PC-3 (cell line): ENCODE results near the gene ATG16L1.

ENCODE experiments used
- CTCF ChIP-seq: fragments of 300-600 bp; sonication (generic); conservative IDR thresholded peaks from 2 replicates; pipeline ENCODE4 v1.5.1; 2017; ENCODE audit warnings: antibody characterized with exemption, low read depth, mild to moderate bottlenecking, low read length
- EZH2 ChIP-seq: fragments of 300-600 bp; sonication (generic); IDR thresholded peaks from one replicate; pipeline ENCODE4 v1.6.1; 2017; ENCODE audit warnings: antibody characterized with exemption, mild to moderate bottlenecking, low read length; ENCODE audit not compliant: unreplicated experiment
- EZH2phosphoT487 ChIP-seq: fragments of 300-600 bp; sonication (generic); IDR thresholded peaks from 2 replicates; pipeline ENCODE4 v1.6.1; 2018; ENCODE audit warnings: mild to moderate bottlenecking, antibody characterized with exemption, low read length, borderline replicate concordance

- TF ChIP-seq CTCF (no peak), EZH2 (no peak), EZH2phosphoT487 (no peak)
These were observed 28.2 kb upstream of the ATG16L1 start for GRCh38 chr2:233223059-233223894.
